Measurements from ENCODE around the gene PCSK6.

The PCSK6 gene

DNA sequence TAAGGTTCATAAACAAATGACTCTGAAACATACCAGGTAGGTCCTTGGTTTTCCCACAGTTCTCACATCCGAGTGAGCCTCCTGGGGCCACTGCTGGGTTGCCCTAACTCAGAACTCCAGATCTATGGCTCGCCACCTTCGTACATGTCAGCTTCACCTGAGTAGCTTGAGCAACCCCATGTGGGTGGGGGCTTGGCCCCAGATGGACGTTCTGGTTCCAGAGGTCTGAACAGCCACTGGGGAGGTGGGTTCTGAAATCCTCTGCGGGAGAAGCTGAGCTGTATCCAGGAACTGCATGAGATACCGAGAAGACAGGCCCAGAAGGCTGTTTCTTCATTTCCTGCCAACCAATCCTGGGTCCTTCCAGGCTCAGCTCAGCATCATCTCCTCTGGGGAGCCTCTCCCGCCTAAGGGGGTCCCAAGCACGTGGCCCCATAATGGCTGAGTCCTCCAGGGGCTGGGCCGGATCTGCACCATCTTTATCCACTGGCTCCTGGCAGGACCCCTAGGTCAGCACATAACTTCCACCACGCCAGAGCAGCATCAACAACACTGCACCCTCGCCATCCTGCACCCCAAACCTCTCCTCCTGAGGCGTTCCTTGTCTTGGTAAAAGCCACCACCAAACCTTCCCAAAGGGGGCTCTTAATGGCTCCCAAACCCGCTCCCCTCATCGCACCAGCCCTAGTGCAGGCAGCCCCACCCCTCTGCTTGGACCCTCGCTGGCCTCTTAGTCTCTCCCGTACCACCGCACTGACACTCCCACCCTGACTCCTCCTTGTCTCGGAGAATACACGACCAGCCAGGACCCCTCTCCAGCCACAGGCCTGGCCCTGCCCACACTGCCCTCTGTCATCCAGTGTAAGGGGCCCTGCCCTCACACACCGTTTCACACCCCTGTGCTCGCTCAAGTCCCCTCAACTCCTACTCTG is 39.8 kb downstream of the PCSK6 start:
- Histone ChIP-seq H4K8ac (ENCODE audit: low read depth, low read length) (no peak overlapping the region), H3K36me3 (replicated peaks in 1 of 2; ENCODE audit: control insufficient read depth in 2 of 2, insufficient read depth in 2 of 2, low read length in 2 of 2) (no peaks in the 10 kb centered on the region), H3K4me1 (ENCODE audit: control insufficient read depth in 2 of 2, insufficient read depth in 1 of 2, low read depth in 1 of 2, low read length in 2 of 2) (peaks cover 19% of the 10 kb centered on the region in 2 donors), H2BK15ac (ENCODE audit: low read length) (peak overlapping the region; percentile 45), H3K4me3 (ENCODE audit: low read length in 2 of 2) (no peak overlapping the region), H2BK12ac (ENCODE audit: low read length) (no peak overlapping the region), H3K23ac (ENCODE audit: low read depth, low read length, poor library complexity) (no peak overlapping the region), H2BK120ac (ENCODE audit: low read depth, low read length) (peak overlapping the region; percentile 57), H3K14ac (ENCODE audit: low read length) (peak overlapping the region; percentile 11), H3K27ac (replicated peaks; ENCODE audit: low read length) (no peak overlapping the region), H2AK5ac (ENCODE audit: low read depth, low read length) (no peak overlapping the region), H3K4me2 (ENCODE audit: insufficient read depth, low read length, poor library complexity, severe bottlenecking) (no peak overlapping the region), H2AFZ (ENCODE audit: low read length) (no peak overlapping the region), H3K4ac (ENCODE audit: low read length) (no peak overlapping the region), H3K9ac (ENCODE audit: low read depth, low read length, poor library complexity) (no peak overlapping the region), H3K9me3 (replicated peaks in 1 of 2; ENCODE audit: control insufficient read depth in 2 of 2, insufficient read depth in 1 of 2, low read depth in 1 of 2, low read length in 2 of 2) (no peaks in the 10 kb centered on the region), H3K79me1 (ENCODE audit: low read depth, low read length) (no peaks in the 10 kb centered on the region), H4K91ac (ENCODE audit: low read depth, low read length, poor library complexity) (no peak overlapping the region), H3K18ac (ENCODE audit: low read length) (peak overlapping the region; percentile 27), H2BK5ac (ENCODE audit: low read length) (no peak overlapping the region), H3K27me3 (ENCODE audit: control insufficient read depth in 3 of 3, insufficient read depth in 3 of 3, low read depth in 1 of 3, low read length in 3 of 3) (no peaks in the 10 kb centered on the region)
- no peak for DNase-seq (ENCODE audit: low spot score)
- no CpG with 5 or more reads among the region's 21 CpGs for WGBS, 2 donors (ENCODE audit: extremely low coverage in 2 of 2, insufficient read length in 2 of 2, insufficient replicate concordance in 1 of 2)

DNA sequence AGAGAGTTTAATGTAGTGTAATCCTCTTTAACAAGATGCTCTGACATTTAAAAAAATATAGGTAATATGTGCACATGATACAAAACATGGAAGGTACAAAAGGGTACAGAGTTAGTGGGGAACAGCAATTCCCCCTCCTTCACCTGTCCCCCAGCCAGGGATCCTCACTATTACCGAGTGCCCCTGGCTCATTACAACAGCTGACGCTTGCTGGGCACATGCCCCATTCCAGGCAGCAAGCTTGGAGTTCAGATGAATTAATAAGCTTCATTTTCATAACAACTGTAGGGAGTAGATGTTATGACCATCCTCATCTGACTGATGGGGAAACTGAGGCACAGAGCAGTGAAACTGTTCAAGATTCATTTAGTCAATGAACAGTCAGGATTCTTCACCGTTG is 41.2 kb downstream of the PCSK6 start:
- Histone ChIP-seq H3K4ac (ENCODE audit: low read length) (no peak overlapping the region), H3K79me1 (ENCODE audit: low read depth, low read length) (no peaks in the 10 kb centered on the region), H3K14ac (ENCODE audit: low read length) (no peak overlapping the region), H4K8ac (ENCODE audit: low read depth, low read length) (no peak overlapping the region), H3K23ac (ENCODE audit: low read depth, low read length, poor library complexity) (no peak overlapping the region), H3K27ac (replicated peaks; ENCODE audit: low read length) (no peak overlapping the region), H2BK12ac (ENCODE audit: low read length) (no peak overlapping the region), H2AFZ (ENCODE audit: low read length) (no peak overlapping the region), H3K4me3 (ENCODE audit: low read length in 2 of 2) (no peak overlapping the region), H2BK120ac (ENCODE audit: low read depth, low read length) (no peak overlapping the region), H3K36me3 (replicated peaks in 1 of 2; ENCODE audit: control insufficient read depth in 2 of 2, insufficient read depth in 2 of 2, low read length in 2 of 2) (no peaks in the 10 kb centered on the region), H3K9ac (ENCODE audit: low read depth, low read length, poor library complexity) (no peak overlapping the region), H3K4me1 (ENCODE audit: control insufficient read depth in 2 of 2, insufficient read depth in 1 of 2, low read depth in 1 of 2, low read length in 2 of 2) (peaks cover 14 to 17% of the 10 kb centered on the region in 2 donors), H3K18ac (ENCODE audit: low read length) (no peak overlapping the region), H2BK15ac (ENCODE audit: low read length) (no peak overlapping the region), H3K27me3 (ENCODE audit: control insufficient read depth in 3 of 3, insufficient read depth in 3 of 3, low read depth in 1 of 3, low read length in 3 of 3) (no peaks in the 10 kb centered on the region), H2AK5ac (ENCODE audit: low read depth, low read length) (no peak overlapping the region), H4K91ac (ENCODE audit: low read depth, low read length, poor library complexity) (no peak overlapping the region), H3K9me3 (replicated peaks in 1 of 2; ENCODE audit: control insufficient read depth in 2 of 2, insufficient read depth in 1 of 2, low read depth in 1 of 2, low read length in 2 of 2) (no peaks in the 10 kb centered on the region), H2BK5ac (ENCODE audit: low read length) (no peak overlapping the region), H3K4me2 (ENCODE audit: insufficient read depth, low read length, poor library complexity, severe bottlenecking) (no peak overlapping the region)
- WGBS, 2 donors (ENCODE audit: extremely low coverage in 2 of 2, insufficient read length in 2 of 2, insufficient replicate concordance in 1 of 2) = no CpG with 5 or more reads among the region's 3 CpGs
- no peak for DNase-seq (ENCODE audit: low spot score)

DNA sequence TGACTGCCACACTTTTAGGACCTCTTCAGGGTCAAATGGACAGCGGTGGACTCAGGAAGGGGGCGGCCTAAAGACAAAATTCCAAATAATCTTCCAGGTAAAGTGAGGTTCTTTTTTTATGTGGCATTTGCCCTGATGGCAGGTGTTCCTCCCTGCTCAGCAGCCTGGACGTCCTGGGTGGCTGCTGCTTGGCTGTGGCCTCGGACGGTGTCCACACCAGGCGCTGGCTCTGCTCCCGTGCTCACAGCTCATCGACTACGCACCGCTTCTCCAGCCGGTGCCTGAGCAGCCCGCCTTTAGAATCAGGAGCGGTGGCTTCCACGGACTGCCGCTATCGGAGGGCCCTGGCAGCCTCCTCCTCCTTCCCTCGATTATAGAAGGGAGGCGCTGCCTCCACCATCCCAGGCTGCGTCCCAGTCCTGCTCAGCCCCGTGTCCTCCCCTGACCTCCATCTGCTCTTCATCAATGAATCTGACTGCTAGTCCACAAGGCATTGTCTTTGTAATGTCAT is 41.9 kb downstream of the PCSK6 start:
- H3K79me1 ChIP-seq (ENCODE audit: low read depth, low read length) = no peaks in the 10 kb centered on the region
- no peak overlapping the region for H3K4ac ChIP-seq (ENCODE audit: low read length)
- no CpG with 5 or more reads among the region's 20 CpGs for WGBS, 2 donors (ENCODE audit: extremely low coverage in 2 of 2, insufficient read length in 2 of 2, insufficient replicate concordance in 1 of 2)
- H2BK120ac ChIP-seq (ENCODE audit: low read depth, low read length) = no peak overlapping the region
- no peaks in the 10 kb centered on the region for H3K27me3 ChIP-seq (ENCODE audit: control insufficient read depth in 3 of 3, insufficient read depth in 3 of 3, low read depth in 1 of 3, low read length in 3 of 3)
- H2BK15ac ChIP-seq (ENCODE audit: low read length) = no peak overlapping the region
- no peak overlapping the region for H3K4me2 ChIP-seq (ENCODE audit: insufficient read depth, low read length, poor library complexity, severe bottlenecking)
- no peak overlapping the region for H2BK5ac ChIP-seq (ENCODE audit: low read length)
- H3K36me3 ChIP-seq (replicated peaks in 1 of 2; ENCODE audit: control insufficient read depth in 2 of 2, insufficient read depth in 2 of 2, low read length in 2 of 2) = peaks cover 0 to under 1% of the 10 kb centered on the region in 2 donors
- H4K8ac ChIP-seq (ENCODE audit: low read depth, low read length) = no peak overlapping the region
- no peaks in the 10 kb centered on the region for H3K9me3 ChIP-seq (replicated peaks in 1 of 2; ENCODE audit: control insufficient read depth in 2 of 2, insufficient read depth in 1 of 2, low read depth in 1 of 2, low read length in 2 of 2)
- no peak overlapping the region for H2BK12ac ChIP-seq (ENCODE audit: low read length)
- H4K91ac ChIP-seq (ENCODE audit: low read depth, low read length, poor library complexity) = no peak overlapping the region
- H2AFZ ChIP-seq (ENCODE audit: low read length) = no peak overlapping the region
- no peak overlapping the region for H3K14ac ChIP-seq (ENCODE audit: low read length)
- no peak overlapping the region for H3K4me3 ChIP-seq (ENCODE audit: low read length in 2 of 2)
- H3K27ac ChIP-seq (replicated peaks; ENCODE audit: low read length) = no peak overlapping the region
- H3K4me1 ChIP-seq (ENCODE audit: control insufficient read depth in 2 of 2, insufficient read depth in 1 of 2, low read depth in 1 of 2, low read length in 2 of 2) = peaks cover 6 to 12% of the 10 kb centered on the region in 2 donors
- no peak overlapping the region for H3K18ac ChIP-seq (ENCODE audit: low read length)
- H2AK5ac ChIP-seq (ENCODE audit: low read depth, low read length) = no peak overlapping the region
- no peak overlapping the region for H3K9ac ChIP-seq (ENCODE audit: low read depth, low read length, poor library complexity)
- H3K23ac ChIP-seq (ENCODE audit: low read depth, low read length, poor library complexity) = no peak overlapping the region
- no peak for DNase-seq (ENCODE audit: low spot score)

- Histone ChIP-seq H3K18ac (ENCODE audit: low read length) (peak overlapping the region; percentile 83), H3K27ac (replicated peaks; ENCODE audit: low read length) (no peak overlapping the region), H3K27me3 (ENCODE audit: control insufficient read depth in 3 of 3, insufficient read depth in 3 of 3, low read depth in 1 of 3, low read length in 3 of 3) (no peaks in the 10 kb centered on the region), H3K4me2 (ENCODE audit: insufficient read depth, low read length, poor library complexity, severe bottlenecking) (no peak overlapping the region), H3K36me3 (replicated peaks in 1 of 2; ENCODE audit: control insufficient read depth in 2 of 2, insufficient read depth in 2 of 2, low read length in 2 of 2) (peaks cover 0 to 3% of the 10 kb centered on the region in 2 donors), H3K4ac (ENCODE audit: low read length) (no peak overlapping the region), H3K23ac (ENCODE audit: low read depth, low read length, poor library complexity) (no peak overlapping the region), H3K79me1 (ENCODE audit: low read depth, low read length) (no peaks in the 10 kb centered on the region), H2AFZ (ENCODE audit: low read length) (no peak overlapping the region), H2BK15ac (ENCODE audit: low read length) (no peak overlapping the region), H3K4me1 (ENCODE audit: control insufficient read depth in 2 of 2, insufficient read depth in 1 of 2, low read depth in 1 of 2, low read length in 2 of 2) (peaks cover 4 to 10% of the 10 kb centered on the region in 2 donors), H2BK5ac (ENCODE audit: low read length) (no peak overlapping the region), H3K4me3 (ENCODE audit: low read length in 2 of 2) (no peak overlapping the region), H3K9me3 (replicated peaks in 1 of 2; ENCODE audit: control insufficient read depth in 2 of 2, insufficient read depth in 1 of 2, low read depth in 1 of 2, low read length in 2 of 2) (no peaks in the 10 kb centered on the region), H3K9ac (ENCODE audit: low read depth, low read length, poor library complexity) (no peak overlapping the region), H2AK5ac (ENCODE audit: low read depth, low read length) (peak overlapping the region; percentile 48), H3K14ac (ENCODE audit: low read length) (peak overlapping the region; percentile 43), H4K91ac (ENCODE audit: low read depth, low read length, poor library complexity) (no peak overlapping the region), H2BK120ac (ENCODE audit: low read depth, low read length) (no peak overlapping the region), H4K8ac (ENCODE audit: low read depth, low read length) (no peak overlapping the region), H2BK12ac (ENCODE audit: low read length) (no peak overlapping the region)
- no peak for DNase-seq (ENCODE audit: low spot score)
- WGBS, 2 donors (ENCODE audit: extremely low coverage in 2 of 2, insufficient read length in 2 of 2, insufficient replicate concordance in 1 of 2) = no CpG with 5 or more reads among the region's 2 CpGs
These were observed 42.4 kb downstream of the PCSK6 start for GRCh38 chr15:101447168-101447533.
